Vagina (tissue), 2 donors: ENCODE results near the gene CDK2AP2. TPM values are rescaled to one million over a fixed set of nuclear protein-coding genes. Genes with fewer than 3 reads are reported as not detected.

Source experiments
- DNase-seq, 2 donors: peaks; one replicate each; pipeline ENCODE4 v3.0.0-alpha.2; 2017; ENCODE audit errors: extremely low spot score in 2 of 2
- H3K27ac ChIP-seq: fragments of 200-600 bp; sonication (generic); one replicate; pipeline ENCODE4 v1.5.1; 2019
- H3K27me3 ChIP-seq: fragments of 200-600 bp; sonication (generic); one replicate; pipeline ENCODE4 v1.5.1; 2019
- H3K36me3 ChIP-seq, 2 donors: fragments of 200-600 bp; sonication (generic); one replicate each; pipeline ENCODE4 v1.5.1; 2017 to 2019
- H3K4me1 ChIP-seq: fragments of 200-600 bp; sonication (generic); one replicate; pipeline ENCODE4 v1.5.1; 2019
- H3K4me3 ChIP-seq, 2 donors: fragments of 200-600 bp; sonication (generic); 1 replicate in 1 of 2; 2 replicates in 1 of 2; pipeline ENCODE4 v1.5.1; 2016 to 2019
- H3K9me3 ChIP-seq: fragments of 200-600 bp; sonication (generic); one replicate; pipeline ENCODE4 v1.5.1; 2019
- CTCF ChIP-seq, 3 experiments: fragments of 450-650 bp in 2 of 3; fragments of 200-600 bp in 1 of 3; sonication (generic) in 1 of 3; IDR thresholded peaks; one replicate each; pipeline ENCODE4 v1.5.1; 2017 to 2019; ENCODE audit warnings: antibody characterized with exemption in 3 of 3, mild to moderate bottlenecking in 2 of 3, moderate library complexity in 2 of 3
- POLR2A ChIP-seq, 2 donors: fragments of 450-650 bp; IDR thresholded peaks; one replicate each; pipeline ENCODE4 v1.6.1; 2017; ENCODE audit warnings: antibody characterized with exemption in 2 of 2, mild to moderate bottlenecking in 2 of 2, moderate library complexity in 2 of 2
- POLR2AphosphoS5 ChIP-seq, 2 donors: sonication (generic); formaldehyde crosslinking; IDR thresholded peaks; one replicate each; pipeline ENCODE4 v1.9.0; 2017; ENCODE audit warnings: antibody characterized with exemption in 2 of 2, mild to moderate bottlenecking in 2 of 2, low read depth in 1 of 2; ENCODE audit not compliant: insufficient read depth in 1 of 2
- intact Hi-C: fragments of 100-400 bp; cut with DNase I; formaldehyde crosslinking; loops from one replicate; pipeline ENCODE4 v1.15.1; 2023
- microRNA-seq: library from miRNA; unstranded; fragments of <30 nt; microRNA quantifications from one replicate; pipeline ENCODE4, GENCODE V29; 2017; ENCODE audit warnings: borderline number of aligned reads, borderline replicate concordance
- small RNA-seq: library from RNA; depleted of rRNA; stranded (forward); fragments of <200 nt; gene quantifications from one replicate; pipeline ENCODE3, GENCODE V24; 2016
- total RNA-seq: library from RNA; depleted of rRNA; stranded (reverse); fragments of >200 nt; gene quantifications from one replicate; pipeline ENCODE4 v1.2.3, GENCODE V29; 2016

Gene CDK2AP2
- total RNA-seq, 1 donor from 2014 or later, result 46.4 TPM

GRCh38 chr11:67457453-67457852, 50.5 kb downstream of the CDK2AP2 start:
- intact Hi-C loops, result no loop called here
- Histone ChIP-seq H3K4me3 (no peak overlapping the region), H3K9me3 (no peaks in the 10 kb centered on the region), H3K36me3 (no peaks in the 10 kb centered on the region), H3K4me1 (peaks cover 3% of the 10 kb centered on the region), H3K27ac (no peak overlapping the region), H3K27me3 (no peaks in the 10 kb centered on the region)
- no peak for TF ChIP-seq CTCF (IDR thresholded peaks at IDR 0.05)
- no peak for TF ChIP-seq POLR2A (IDR thresholded peaks at IDR 0.05)
- TF ChIP-seq POLR2AphosphoS5 (IDR thresholded peaks at IDR 0.05; ENCODE audit: insufficient read depth in 1 of 2, low read depth in 1 of 2), result no peak
- DNase-seq, result no peak

Small RNA genes within 50 kb of the gene (microRNA-seq; reads per million reads assigned to microRNA genes)
- gene MIR6752, result not detected

Small RNA genes within 50 kb of the gene (small RNA-seq; reads per million reads assigned to genes)
- not detected for gene MIR6752

Other genes starting within 250 kb of the CDK2AP2 start
- gene GRK2, start 241.7 kb downstream of the CDK2AP2 start, total RNA-seq, result 100 TPM
- gene ANKRD13D, start 218.9 kb downstream of the CDK2AP2 start, total RNA-seq, result 62.9 TPM
- gene SSH3, start 204.6 kb downstream of the CDK2AP2 start, total RNA-seq, result 98.0 TPM
- gene POLD4, start 154.6 kb downstream of the CDK2AP2 start, total RNA-seq, result 80.0 TPM
- 20.6 TPM for gene CLCF1, start 134.6 kb downstream of the CDK2AP2 start, total RNA-seq
- 20.6 TPM for gene RAD9A, start 116.2 kb downstream of the CDK2AP2 start, total RNA-seq
- gene PPP1CA, start 106.3 kb downstream of the CDK2AP2 start, total RNA-seq, result 102 TPM
- gene TBC1D10C, start 104.1 kb downstream of the CDK2AP2 start, total RNA-seq, result 6.6 TPM
- gene CARNS1, start 92.5 kb downstream of the CDK2AP2 start, total RNA-seq, result 1.7 TPM
- gene RPS6KB2, start 79.7 kb downstream of the CDK2AP2 start, total RNA-seq, result 50.6 TPM
- gene PTPRCAP, start 70.5 kb downstream of the CDK2AP2 start, total RNA-seq, result 18.2 TPM
- gene CORO1B, start 64.7 kb downstream of the CDK2AP2 start, total RNA-seq, result 70.7 TPM
- gene GPR152, start 55.4 kb downstream of the CDK2AP2 start, total RNA-seq, result not detected
- 0.98 TPM for gene CABP4, start 52.8 kb downstream of the CDK2AP2 start, total RNA-seq
- gene TMEM134, start 38.9 kb downstream of the CDK2AP2 start, total RNA-seq, result 88.6 TPM
- 82.7 TPM for gene AIP, start 25.1 kb downstream of the CDK2AP2 start, total RNA-seq
- 21.9 TPM for gene PITPNM1, start 2.8 kb downstream of the CDK2AP2 start, total RNA-seq
- gene CABP2, start 15.3 kb upstream of the CDK2AP2 start, total RNA-seq, result not detected
- 2,739 TPM for gene GSTP1, start 75.7 kb upstream of the CDK2AP2 start, total RNA-seq
- 254 TPM for gene NDUFV1, start 98.8 kb upstream of the CDK2AP2 start, total RNA-seq
- gene NUDT8, start 121.8 kb upstream of the CDK2AP2 start, total RNA-seq, result 23.8 TPM
- gene TBX10, start 131.6 kb upstream of the CDK2AP2 start, total RNA-seq, result not detected
- not detected for gene ACY3, start 142.6 kb upstream of the CDK2AP2 start, total RNA-seq
- gene ALDH3B2, start 166.5 kb upstream of the CDK2AP2 start, total RNA-seq, result 19.9 TPM